ENCODE measurements around the gene IL20RA.

The IL20RA gene

DNA sequence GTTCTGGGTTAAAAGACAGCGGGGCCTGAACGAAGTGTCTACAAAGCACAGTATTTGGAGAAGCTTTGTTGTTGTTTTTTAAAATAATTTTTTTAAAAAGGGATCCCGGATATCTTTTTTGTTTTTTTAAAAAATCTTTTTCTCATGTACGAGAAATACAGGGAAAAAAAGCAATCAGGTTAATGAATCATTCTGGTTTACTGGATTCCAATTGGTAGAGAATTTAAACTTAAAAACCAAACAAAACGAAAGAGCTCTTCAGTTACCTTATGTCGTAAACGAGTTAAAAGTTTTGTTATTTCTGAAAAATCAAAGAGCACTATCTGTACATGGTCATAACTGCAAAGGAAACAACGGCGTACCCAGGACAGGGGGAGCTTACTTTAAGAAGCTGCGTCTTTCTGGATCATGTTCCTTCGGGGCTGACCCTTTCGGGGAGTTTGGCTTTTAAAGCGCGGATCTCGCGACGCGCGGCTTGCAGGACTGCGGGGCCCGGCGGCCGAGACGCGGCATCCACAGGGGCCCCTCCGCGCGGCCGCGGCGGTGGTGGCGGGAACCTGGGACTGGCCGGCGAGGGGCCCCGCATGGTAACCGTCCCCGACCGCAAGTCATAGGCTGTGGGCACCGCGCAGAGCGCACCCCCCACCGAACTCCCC lies 927 bp downstream of the IL20RA start:
- DNase-seq: no peak

DNA sequence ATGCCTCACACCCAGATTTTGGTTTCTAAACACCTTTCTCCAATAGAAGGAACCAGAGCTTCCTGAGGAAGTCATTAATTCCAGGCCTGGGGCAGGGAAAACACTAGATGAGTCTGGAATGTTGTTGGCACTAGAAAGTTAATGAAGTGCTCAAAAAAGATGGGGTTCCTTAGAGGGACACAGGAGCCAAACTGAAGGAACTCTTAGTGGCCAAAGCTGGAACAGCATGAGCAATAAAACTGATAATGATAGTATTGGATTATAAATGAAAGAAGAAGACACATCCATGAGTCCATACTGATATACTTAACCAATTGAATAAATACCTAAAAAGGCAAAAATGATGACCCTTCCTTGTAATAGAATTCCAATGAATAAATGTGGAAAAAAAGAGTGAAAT lies 4.4 kb downstream of the IL20RA start:
- no peak for DNase-seq

DNA sequence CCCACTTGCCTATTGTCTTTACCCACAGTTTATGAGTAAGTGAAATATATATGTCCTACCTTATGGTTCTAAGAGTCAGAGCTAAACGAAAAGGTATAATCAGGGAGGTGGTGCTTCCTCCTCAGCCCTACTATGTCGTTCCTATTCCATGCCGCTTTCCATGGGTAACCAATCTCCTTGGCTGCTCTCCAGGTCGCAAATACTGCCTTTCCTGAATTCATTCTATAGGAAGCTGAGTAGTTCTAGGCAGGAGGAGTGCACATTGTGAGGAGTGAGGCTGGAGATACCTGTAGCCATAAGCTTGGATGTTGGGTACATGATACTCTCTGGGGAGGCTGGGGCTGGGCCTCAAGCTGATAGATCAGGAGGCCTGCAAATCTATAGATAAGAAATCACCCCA lies 5.8 kb downstream of the IL20RA start:
- DNase-seq: no peak

DNA sequence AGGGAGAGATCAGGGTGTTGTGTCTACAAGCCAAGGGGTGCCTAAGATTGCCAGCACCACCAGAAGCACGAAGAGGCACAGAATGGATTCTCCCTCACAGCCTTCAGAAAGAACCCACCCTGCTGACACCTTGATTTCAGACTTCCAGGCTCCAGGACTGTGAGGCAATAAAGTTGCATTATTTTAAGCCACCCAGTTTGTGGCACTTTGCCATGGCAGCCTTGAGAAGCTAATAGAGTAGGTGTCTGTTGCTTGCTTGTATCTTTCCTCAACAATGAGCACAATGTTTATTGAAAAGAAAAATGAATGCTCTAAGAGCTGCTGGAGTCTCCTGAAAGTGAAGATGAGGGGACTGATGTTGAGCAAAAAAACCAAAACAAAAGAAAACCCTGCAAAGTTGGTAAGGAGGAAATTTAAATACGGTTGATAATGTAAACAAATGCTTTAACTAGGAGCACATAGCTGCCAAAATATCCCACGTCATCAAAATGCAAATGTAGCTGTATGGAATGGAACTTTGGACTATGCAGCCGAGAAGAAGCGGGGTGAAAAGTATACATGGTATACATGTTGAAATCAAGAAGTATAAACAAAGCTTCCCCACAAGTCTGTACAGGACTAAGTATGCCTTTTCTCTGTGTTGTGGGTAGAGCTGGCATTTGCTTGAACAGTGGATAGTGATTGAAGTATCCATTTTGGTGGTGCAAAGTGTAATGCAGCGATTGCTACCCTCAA lies 8.0 kb downstream of the IL20RA start:
- DNase-seq: no peak

DNA sequence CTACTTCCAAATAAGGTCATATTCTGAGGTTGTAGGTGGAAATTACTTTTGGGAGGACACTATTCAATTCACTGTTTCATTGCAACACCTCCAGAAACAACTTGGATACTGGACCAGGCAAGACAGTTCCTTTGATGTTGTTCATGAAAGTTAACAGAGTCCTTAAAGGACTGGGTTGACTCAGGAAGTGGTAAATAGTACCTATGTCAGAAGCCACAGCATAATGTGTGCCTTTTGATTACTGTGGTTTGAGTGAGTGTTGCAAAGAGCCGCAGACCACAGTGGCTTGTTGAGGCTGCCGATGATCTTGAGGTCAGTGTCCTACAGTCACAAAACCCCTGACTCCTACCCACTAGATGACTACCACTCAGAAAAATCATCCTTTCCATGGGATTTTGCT lies 10.9 kb downstream of the IL20RA start:
- no peak for DNase-seq

DNA sequence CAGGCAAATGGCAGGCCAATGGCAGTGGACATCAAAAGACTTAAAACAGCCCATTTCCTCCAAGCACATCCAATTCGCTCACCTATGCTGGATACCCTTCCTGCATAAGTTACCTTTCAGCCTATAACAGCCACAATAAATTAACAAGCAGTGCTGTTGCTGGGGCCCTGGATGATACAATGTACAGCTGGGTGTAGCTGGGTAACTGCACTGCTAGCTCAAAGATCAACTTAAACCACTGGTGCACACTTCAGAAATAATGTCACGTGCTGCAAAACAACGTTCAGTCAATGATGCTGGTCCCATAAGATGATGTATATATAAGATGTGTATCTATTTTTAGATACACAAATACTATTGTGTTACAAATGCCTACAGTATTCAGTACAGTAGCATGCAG lies 13.6 kb downstream of the IL20RA start:
- DNase-seq: no peak

DNA sequence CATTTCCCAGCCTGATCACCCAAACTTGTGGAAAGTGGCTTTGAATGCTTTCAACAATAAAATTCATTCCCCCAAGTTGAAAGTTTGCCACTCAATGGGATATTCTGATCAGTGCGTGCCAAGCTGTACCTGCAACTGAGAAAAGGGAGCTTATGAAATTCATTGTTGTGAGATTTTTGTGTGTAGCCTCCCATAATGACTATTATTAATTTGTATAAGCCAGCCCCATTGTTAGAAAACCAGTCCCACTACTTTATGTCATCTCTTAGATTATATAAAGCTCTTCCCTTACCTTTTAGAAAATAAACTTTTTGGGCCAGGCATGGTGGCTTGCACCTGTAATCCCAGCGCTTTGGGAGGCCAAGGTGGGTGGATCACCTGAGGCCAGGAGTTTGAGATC lies 15.9 kb downstream of the IL20RA start:
- DNase-seq: no peak

DNA sequence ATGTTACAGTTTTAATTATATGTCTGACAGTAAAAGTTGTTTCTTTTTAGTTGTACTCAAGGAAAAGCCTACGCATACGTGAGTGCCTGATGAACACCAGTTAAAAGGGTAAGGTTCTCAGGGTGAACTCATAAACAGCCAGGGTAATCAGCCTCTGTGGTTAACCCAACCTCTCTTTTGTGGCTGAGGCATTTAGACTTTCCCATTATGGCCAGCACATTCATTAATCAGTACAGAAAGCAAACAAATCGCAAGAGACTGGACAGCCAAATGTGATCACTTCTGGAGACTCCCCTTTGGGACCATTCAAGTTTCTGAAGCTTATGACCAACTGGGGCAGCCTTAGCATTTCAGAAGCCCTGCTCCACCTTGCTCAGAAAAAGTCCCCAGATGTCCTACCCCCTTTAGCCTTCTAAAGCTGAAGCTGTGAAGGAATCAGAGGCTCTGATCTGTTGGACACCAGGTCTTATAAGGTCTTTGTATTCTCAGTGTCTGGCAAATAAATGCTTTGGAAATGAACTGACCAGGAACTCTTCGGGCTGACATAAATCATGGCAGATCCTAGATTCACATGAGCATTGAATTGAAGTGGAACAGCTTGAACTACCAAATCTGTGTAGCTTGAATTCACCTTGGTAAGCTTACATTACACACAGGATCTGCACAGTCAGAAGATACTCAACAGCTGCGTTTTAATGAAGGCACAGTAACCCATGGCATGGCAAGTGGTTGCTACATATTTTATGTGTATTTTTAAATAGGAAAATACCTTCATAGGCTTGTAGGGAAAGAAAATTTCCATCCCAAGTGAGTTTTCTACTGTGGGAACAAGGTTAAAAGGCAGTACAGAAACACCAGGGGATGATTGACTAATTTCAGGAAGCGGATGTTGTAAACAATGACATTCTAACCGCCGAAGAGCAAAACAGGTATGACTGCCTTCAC lies 18.7 kb downstream of the IL20RA start:
- no peak for DNase-seq

DNA sequence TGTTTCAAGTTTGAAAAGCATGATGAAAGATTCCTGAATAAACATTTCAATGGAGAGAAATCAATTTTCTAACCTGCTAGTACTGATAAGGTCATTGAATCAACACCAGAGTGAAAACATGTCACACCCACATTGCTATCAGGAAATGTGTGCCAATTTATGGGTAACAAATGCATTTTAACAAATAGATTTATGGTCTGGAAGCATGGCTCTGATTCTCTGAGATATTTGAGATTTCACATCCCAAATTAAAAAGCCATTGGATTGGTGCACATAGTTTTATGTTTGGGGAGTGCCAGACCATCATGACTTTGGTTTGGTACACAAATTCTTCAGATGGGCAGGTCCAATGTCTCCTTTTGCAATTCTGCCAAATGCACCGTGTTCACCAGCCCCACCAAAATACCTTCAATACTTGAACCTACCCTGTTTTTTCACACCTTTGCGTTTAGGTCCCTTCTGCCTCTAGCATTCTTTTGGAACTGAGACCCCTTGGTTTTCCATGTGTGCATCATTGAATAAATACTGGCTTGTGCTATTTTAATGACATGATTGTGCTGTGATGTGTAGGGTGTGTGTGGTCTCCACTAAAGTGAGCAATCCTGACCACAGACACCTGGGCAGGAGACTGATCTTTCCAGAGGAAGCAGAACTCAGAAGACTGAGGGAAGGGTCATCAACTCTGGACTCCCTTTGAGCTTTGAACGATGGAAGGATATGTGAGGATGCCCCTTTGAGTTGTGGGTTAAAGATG lies 20.4 kb downstream of the IL20RA start:
- DNase-seq: no peak

DNA sequence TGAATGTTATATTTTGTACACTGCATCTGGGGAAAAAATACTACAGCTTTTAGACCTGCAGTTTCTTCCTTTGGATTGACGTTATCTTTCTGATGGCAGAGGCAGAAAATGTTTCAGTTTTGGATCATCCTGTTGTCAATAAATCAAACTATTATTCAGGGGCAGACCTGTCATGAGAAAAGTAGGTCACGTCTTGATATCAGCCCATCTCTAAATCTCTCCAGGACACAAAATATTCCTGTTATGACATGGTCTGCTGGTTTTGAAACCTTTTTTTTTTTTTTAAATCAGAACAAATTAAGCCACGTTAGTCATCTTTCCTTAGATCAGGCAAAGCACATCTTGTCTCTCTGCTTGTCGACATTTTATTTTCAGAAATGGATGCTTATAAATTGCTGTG lies 24.0 kb downstream of the IL20RA start:
- DNase-seq: no peak

DNA sequence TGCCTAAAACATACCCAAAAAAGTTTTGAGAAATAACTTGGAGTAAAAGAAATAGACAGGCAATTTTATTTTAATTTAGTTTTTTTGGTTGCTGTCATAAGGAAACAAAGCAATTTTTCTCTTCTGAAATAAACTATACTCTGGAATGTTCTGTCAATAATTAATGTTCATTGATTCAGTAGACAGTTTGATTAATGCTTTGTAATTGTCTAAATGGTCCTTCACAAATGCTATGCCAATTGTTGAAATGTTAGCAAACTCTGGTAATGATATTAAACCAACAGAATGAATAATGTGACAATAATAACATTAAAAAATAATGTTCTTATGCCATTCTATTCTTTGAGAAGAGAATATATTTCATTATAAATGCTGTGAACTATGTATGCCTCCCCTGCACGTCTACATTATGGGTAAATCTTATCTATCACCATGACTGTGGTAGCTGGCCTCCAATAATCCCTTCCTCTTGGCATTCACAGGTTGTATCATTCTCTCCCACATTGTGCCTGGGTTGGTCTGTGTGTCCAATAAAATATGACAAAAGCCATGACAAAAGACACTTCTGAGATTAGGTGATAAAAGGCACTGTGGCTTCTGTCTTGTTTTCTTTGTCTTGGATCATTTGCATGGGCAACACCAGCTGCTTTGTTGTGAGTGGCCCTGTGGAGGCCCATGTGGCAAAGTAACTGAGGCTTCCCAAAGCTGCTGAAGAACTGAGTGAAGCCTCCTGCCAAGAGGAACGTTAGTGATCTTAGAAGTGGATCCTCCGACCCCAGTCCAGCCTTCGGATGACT lies 25.1 kb downstream of the IL20RA start:
- DNase-seq: no peak

DNA sequence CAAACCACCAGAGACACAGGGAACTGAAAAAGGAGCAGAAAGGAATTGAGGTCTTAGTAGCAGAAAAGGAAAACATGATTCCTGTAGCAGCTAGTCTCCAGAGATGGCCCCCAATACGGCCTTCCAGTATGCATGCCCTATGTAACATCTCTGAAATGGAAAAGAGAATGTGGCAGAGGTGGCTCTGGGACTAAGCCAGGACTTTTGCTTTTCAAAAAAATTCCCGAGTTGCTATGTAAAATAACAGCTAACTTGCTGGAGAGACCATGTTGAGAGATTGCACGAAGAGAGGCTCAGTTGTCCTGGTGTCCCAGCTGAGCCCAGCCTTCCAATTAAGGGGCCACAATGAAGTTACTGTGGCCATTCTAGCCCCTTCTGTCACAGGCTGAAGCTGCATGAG lies 27.7 kb downstream of the IL20RA start:
- DNase-seq: no peak

DNA sequence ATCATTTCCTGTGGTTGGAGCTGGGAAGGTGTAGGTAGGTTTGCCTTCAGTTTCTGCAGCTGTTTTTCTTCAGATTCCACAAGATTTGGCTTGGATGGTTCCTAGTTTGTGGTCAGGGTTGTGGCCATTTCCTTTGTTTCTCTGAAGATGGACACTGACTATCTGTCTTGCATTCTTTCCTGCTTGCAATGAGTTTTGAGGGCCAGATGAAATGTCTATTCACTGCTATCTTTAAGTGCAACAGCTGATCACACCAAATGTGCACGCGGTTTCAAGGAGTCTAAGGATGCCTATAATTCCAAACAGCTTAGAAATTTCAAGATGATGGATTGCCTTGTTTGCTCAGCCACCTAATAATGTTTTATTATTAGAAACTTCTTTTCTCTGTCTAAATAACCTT lies 28.4 kb downstream of the IL20RA start:
- no peak for DNase-seq

DNA sequence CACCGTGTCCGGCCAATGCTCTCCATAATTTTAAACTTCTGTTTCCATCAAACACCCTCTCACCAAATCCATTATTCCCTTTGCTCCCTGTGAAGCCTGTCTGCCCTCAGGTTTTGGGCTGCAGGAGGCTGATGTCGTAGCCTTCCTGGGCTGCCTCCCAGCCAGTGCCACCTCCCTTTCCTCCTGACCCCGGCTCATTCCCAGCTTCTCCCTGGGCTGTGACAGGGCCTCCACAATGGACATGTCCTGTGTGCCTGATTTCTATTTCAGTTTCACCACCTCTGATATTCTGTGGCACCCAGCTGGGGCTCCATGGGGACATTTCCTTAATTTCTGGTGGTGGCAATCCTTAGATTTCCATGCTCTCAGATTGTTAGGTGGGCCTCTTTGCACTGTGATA lies 28.8 kb downstream of the IL20RA start:
- no peak for DNase-seq

DNA sequence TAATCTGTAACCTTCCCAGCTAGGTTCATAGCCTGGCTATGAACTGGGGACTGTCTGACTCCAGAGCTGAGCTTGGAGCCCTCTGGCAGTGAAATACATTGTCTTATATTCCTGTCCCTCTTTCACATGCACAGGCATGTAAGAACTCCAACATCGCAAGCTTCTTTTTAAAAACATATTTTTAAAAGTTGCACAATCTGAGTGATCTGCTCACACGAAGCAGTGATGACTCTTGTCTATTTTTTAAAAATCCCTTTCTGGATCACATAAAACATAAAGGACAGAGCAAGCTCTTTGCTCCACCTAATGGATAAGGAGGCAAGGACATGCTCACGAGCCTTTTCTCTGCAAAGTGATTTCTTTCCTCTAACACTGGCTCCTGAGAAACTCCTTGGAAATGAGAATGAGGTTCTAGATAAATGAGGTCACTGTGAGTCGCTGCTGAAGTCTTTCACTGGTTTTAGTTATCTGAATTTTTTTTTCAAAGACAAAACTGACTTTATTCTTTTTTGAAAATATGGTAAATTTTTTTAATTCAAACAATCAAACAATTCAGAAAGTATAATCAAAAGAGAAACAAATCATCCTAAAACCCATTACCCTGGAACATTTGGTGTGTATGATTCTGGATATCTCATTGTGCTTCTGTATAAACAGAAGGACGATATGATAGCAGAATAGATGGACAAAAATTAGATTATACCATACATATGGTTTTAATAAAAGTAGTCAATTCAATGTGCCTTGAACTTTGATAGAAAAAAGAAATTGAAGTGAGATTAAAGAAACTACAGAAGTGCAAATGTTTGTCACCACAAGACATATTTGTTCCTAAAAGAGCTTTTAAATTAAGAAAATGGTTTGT lies 30.8 kb downstream of the IL20RA start:
- peak in 1 of 2 experiments; percentile 14 for DNase-seq

DNA sequence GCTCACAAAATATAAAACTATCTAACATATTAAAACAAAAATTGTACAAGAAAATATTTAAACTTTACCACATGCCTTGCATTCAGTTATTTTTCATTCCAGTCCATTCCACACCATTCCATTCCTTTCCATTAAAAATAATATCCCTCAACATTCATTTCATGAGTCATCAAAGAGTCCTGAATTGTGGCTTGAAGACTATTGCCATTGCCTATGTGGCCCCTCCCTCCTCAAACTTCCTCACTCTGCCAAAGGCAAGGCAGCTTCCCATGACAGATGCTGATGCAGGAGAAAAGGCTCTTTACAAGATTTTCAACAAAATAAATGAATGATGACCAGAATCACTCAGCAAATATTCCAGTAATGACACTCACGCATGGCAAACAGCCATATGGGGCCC lies 31.7 kb downstream of the IL20RA start:
- DNase-seq: no peak

DNA sequence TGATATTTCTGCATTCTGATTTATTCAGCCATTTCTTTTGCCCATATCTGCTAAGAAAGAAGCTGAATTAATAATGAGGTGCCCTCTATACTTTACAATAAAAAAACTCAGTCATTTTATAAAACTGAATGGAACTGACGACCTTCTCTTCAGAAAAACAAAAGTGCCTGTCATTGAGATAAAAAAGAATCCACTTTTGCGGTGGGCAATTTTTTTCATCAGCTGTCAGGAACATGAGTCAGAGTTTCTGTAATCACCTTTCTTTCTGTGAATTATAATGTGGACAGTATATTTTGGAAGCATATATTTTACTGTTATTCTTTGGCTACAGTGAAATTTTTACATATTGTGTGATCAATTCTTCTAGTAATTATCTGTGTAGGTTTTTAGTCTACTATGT lies 33.4 kb downstream of the IL20RA start:
- no peak for DNase-seq

DNA sequence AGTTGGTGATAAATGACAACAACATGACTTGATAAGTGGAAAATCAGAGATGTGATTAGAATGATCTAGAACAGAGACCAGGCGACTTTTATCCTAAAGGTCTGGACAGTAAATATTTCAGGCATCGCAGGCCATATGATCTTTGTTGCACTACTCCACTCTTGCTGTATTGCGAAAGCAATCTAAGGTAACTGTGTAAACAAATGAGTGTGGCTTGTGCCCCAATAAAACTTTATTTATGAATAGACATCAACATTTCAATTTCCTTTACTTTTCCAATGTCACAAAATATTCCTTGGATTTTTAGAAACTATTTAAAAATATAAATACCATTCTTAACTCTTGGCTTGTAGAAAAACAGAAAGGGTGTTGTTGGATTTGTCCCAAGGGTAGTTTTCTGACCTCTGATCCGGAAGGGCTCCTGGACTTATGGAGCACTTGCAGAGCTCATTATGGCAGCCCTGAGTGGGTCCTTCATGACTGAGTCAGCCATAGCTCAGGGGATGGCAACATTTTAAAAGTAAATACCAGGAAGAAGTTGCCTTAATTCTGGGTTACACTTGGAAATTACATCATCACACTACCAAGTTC lies 34.5 kb downstream of the IL20RA start:
- no peak for DNase-seq

DNA sequence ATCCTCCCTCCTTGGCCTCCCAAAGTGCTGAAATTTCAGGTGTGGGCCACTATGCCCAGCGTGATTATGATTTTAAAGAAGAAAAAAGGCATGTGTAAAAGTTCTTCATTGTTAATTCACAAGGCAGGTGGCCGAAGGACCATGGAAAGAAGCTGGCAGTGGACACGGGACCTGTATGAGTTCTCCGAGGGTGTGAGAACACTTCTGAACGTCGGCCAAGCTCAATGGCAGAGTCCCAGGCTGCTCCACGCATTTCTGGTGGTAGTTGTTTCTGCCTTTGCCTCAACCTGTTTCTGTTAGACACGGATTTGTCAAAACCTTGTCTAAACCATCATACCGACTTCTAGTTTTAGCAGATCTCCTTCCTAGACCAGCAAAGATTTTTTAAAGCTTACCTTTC lies 36.6 kb downstream of the IL20RA start:
- DNase-seq: no peak

DNA sequence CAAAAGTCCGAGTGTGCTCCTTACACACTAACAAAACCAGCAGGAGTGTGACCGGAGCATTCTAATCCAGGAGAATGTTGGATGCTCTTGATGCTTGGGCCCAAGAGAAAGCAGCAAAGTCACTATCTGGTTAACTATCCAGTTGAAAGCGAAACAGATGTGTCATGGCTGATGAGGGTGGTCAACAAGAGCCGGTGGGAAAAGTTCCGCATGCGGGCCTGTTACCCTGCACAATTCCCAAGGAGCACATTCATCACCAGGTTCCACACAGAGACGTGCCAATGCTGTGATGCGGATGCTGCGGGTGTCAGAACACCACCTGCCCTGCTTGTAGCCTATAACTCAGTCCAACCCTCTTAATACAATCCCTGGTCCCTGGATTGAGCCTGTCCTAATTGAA lies 38.7 kb downstream of the IL20RA start:
- no peak for DNase-seq

DNA sequence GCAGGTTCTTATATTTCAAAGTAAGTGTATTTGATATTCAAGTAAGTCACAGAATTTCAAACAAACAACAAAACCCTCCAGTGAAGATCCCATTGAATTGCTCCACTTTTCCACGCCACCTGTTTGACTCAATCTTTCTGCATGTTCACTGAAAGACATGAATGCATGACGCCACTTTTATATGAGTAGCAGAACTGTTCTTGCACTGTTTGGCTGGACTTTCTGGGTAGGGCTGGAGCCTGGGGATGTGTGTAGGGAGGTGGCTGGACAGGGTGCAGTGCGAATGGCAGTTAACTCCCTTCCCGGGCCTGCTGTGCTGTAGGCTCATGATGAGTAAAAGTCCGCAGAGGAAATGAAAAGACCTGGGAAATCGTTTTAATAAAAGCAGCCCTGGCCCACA lies 39.7 kb downstream of the IL20RA start:
- no peak for DNase-seq
